CD4-positive, alpha-beta T cell treated with Interleukin-6 for 4 hours (primary cell): Measurements from ENCODE around the gene DST.
"Not testable (repeated sequence)": the region's sequence is repeated elsewhere in the genome, so short reads cannot be mapped to it uniquely, and the experiment has no call there.

Source experiments
- DNase-seq: peaks from one replicate; pipeline ENCODE4 v3.0.0-alpha.2; 2020; ENCODE audit warnings: mixed read lengths

Gene DST

DNA sequence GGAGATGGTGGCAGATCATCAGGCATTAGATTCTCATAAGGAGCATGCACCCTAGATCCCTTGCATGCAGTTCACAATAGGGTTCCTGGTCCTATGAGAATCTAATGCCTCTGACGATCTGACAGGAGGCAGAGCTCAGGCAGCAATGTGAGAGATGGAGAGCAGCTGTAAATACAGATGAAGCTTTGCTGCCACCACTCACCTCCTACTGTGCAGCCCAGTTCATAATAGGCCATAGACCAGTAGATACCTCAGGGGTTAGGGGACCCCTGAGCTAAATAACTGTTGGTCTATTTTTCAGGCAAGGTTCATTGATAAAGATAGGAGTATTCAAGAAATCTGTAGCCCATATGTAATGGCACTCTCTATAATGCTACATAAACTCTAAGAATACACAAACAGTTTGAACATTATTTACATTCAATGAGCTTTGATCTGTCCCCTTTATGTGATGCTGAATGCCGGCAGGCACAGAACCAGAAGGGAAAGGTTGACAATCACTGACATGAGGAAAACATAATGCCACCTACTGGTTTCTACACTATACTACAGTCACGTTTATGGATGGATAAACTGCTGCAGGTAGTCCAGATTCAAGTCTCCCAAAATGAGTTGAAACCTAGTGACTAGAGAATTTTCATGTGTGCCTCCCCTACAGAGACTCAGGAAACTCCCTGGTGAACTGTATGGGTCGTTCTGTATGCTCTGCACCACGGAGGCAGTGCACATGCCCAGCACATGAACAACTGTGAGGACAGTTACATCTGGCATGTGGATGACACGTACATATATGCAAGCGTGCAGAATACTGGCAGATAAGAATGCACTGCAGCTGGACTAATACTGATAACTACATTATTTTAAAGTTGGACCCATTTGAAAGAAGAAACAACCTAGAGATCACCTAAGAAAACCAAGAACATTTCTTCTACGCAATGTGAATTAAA is 72.0 kb downstream of the DST start:
- DNase-seq: no peak

- DNase-seq: no peak
Measured at GRCh38 chr6:56567501-56567900, 75.2 kb downstream of the DST start.

GRCh38 chr6:56562730-56563129 is 80.0 kb downstream of the DST start:
- not testable (repeated sequence) for DNase-seq

DNA sequence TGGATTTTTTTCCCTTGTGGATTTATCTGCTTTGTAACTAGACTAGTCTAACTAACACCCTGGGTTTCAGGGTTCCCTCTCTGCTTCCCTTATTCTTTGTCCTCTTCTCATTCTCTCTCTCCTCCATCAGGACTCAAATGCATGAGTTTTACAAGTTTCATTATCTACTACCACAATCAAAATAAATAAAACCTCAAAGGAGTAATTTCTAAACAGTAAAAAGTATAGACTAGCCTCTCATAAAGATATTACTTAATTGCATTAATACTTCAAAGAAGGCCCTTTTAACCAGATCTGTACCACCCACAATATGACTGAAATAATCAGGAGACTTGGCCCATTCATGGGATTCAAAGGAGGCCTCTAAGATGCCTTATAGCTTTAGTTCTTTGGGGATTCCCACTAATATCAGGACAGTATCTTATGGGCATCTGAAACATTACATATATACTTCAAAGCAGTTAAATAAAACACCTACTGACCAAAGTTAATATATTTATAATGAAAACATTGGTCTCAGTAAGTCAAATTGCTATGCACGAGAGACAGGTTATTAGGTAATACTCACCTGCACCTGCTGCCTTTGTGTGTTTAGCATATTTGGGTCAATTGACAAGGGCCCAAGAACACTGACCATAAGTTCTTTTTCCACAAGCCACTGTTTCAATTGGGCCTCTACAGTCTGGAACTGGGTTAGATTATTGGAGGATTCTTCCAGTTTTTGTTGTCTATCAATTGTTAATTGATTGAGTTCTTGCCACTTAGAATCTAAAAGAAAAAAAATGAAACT is 85.7 kb downstream of the DST start:
- DNase-seq: no peak

DNA sequence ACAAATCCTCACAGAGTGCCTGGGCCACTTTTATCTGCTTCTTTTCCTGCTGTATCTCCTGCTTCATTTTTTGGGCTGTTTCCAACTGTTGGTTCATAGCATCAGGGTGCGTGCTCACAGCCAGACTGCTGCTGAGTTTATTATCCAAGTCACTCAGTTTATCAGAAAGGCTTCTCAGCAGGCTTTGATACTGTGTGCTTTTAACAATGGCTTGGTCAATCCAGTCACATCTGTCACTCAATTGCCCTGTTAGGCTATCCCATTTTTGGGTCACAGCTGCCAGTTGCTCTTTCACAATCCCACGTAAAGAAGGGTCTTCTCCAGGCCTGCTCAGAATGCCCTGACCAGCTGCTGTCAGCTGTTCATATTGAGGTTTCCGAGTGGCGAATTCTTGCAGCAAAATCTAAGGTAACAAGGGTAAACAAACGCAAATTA is 87.2 kb downstream of the DST start:
- DNase-seq: no peak

DNA sequence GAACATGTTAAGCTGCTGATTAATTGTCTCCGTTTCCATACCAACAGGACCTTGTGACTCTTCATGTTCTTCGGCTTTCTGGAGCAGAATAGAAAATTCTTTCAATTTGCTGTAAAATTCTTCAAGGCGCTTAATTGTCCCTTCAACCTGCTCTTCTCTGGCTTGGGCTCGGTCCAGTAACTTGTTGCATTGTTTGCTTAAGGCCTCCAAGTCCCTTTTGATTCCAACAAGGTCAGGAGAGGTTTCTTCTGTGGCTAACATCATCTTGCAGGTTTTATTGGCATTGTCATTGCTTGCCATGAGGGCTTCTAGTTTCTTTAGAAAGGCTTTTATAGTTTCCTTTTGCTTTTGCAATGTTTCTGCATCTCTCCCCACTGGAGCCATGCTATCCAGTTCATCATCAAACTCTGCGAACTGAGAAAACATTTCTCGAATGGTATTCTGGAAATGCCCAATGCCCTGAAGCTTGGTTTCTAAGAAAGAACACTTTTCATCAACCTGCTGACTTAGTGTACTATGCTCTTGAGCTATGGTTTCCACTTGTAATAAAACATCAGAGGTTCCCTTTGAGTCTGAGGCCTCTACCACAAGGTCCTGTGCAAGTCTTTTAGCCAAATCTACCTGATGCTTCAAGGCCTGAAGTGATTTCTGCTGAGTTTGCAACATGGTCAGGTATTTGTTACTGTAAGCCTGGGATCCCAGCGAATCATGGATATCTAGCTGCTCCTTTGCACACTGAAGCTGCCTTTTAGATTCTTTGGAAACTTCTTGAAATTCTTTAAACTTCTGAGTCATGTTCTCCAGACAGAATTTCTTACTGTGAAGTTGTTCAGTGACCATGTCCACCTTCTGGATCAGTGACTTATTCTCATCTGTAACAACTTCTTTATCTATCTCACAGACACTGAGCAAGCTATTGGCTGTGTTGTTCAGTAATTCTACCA is 90.2 kb downstream of the DST start:
- DNase-seq: no peak

- DNase-seq: no peak
Measured at GRCh38 chr6:56551409-56552120, 91.1 kb downstream of the DST start.

DNA sequence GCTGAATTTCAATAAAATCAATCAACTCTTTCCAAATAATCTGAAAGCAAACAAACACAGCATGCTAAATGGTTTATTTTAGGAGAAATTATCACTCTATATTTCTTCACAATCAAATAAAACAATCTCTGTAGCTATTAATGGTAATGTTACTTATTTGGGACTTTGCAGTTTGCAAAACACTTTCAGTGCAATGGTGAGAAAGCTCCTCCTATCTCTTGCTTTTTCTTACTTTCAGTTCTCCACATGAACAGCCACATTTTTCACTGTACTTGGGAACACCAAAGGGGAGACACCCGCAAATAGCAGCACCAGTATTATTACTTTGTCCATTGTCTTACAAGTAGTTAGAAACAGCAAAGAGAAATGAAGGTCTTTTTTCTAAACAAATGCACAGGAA is 92.4 kb downstream of the DST start:
- DNase-seq: no peak

- DNase-seq: no peak
Measured at GRCh38 chr6:56549014-56549413, 93.7 kb downstream of the DST start.

- no peak for DNase-seq
Measured at GRCh38 chr6:56547687-56548086, 95.0 kb downstream of the DST start.

DNA sequence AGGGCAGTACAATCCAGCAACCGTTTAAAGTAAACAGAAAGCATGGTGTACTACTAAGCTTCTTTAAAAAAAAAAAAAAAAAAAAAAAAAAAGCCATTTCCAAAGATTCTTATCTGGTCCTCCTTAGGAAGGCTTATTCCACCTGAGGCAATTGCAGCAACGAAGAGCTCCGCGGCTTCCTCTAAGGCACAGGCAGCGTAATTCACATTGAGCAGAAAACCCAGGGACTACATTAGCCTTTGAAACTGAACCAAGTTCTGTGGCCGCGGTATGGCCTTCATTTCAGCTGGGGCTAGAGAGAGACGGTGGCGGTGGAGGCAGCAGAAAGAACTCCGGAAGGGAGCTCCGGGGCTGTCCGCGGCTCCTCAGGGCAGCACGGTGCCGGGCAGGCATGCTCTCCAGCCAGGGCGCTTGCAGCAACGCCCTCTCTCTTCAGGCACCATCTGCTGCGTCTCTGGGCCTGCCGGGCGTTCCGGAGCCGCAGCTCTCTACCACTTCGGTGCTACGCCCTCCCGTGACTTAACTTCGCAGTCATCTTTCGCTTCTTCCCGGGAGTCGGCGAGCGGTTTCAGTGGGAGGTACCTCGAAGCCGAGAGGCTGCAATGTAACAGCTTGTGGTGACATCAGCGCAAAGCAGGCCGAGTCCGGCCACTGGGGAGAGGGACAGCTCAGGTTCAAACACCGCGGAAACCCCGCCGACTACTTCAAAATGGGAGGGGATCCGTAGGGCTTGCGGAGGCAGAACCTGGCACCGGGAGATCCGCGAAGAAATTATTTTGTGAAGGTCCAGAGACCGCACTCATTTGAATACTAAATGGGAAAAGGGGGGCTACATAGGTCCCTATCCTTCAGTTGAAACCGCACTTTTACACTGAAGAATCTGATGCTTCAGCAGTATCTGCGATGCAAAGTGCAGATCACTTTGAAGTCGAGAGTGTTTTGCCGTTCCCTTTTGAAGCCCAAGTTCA is 100.0 kb downstream of the DST start:
- DNase-seq: peak; percentile 67

GRCh38 chr6:56541741-56542360 is 100.8 kb downstream of the DST start:
- no peak for DNase-seq

DNA sequence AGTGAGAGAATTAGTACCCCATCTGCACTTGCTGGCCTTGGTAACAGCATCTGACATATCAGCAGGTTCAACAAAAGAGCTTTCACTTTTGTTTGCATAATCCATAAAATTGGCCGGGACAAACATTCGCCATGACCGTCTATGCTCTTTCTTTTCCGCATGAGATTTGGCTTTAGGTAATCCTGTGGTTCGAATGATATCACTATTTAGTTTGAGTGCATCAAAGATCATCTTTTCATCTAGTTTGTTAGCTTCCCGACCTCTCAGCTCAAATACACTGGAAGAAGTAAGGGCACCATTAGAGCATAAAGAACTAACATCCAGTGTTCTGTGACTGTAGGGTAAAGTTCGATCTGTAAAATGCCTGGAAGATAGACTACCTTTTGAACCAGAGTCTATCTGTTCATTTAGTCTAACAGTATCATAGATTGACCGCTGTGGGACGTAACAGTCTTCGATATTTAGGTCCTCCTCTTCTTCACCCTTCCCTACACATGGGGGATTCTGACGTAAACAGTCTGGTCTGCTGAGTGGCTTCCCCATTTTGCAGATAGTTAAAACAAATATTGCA is 101.6 kb downstream of the DST start:
- DNase-seq: no peak

DNA sequence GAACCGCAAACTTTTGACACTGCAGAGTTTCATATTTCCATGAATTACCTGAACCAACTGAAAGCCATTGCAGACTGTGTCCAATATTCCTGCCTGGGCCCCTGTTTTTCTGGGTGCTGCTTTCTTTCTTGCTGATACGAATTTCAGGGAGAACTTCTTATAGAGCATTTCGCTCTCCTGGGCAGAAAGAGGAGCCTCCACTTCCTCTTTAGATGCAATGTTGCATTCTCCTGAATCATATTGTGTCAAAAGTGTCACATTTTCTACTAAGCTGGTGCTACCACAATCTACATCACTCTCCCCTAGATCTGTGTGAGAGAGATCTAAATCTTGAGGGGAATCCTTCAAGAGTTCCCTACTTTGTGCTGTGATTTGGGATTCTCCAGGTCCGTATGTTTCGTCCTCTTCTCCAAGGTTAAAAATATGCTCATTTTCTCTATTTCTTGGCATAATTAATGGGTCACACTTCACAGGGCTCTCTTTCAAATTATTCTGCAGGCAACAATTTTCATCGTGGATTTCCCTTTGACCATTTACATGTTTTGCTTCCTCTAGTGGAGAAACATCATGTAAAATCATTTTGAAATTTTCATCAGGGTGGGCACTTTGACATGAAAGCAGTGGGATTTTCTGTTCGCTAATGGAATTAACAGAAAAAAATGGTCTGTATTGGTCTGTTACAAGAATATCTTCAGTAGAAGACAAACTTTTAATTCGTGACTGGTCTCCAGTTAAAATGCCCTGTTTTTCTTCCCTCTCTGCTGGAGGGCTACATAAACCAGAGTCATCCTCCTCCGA is 102.3 kb downstream of the DST start:
- DNase-seq: no peak

DNA sequence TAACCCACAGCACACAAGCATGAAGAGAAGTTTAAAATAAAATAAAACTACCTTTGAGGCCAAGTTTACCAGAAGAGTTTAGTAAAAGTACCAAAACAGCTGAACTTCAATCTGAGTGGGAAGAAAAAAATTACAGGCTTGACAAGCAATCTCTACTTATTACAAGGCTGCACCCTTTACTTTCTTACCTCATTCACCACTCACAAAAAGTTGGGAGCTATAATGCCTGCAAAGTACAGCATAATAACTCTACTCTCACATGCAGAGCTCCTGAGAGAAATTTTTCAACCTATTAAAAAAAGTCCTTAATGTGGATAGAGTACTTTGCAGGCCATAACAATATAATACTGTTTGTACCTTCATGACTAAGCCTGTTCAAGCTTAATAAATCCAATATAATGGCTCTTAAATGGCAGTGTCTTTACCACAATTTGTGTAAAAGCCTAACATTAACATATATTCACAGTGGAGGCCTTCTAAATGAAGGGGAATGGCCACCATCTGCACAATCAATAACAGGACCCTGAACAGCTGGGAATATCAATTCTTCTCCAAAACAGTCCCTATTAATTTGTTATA is 103.1 kb downstream of the DST start:
- DNase-seq: no peak

DNA sequence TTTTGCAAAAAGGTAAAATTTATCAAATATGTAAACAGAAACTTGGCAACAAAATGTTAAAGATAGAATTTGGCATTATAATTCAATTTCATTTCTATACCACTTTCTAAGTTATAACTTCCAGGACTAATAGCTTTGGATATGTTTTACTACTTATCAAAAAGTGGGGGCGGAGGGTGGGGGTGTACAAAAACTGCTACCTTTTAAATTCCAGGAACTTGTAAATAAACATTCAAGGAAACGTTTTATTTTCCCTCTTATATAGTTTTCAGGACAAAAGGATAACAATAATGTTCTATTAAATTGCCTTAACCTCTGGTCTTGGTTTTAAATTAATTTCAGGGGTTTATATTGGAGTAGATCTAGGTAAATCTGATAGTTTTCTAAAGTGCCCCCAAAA is 103.8 kb downstream of the DST start:
- DNase-seq: no peak

GRCh38 chr6:56537223-56537770 is 105.4 kb downstream of the DST start:
- no peak for DNase-seq

GRCh38 chr6:56536536-56536935 is 106.2 kb downstream of the DST start:
- no peak for DNase-seq
